Hematopoietic multipotent progenitor cell (in vitro differentiated cells): ENCODE data around the gene ASPRV1. TPM values are rescaled to one million over a fixed set of nuclear protein-coding genes. Genes with fewer than 3 reads are reported as not detected.

Experiments used
- DNase-seq, 3 donors: peaks; one replicate each; pipeline ENCODE4 v3.0.0-alpha.2; 2011 to 2015; ENCODE audit warnings: low read depth in 2 of 3, low spot score in 2 of 3
- total RNA-seq: library from RNA; depleted of rRNA; stranded (reverse); fragments of >200 nt; gene quantifications from one replicate; pipeline ENCODE4 v1.2.3, GENCODE V29; 2012

The ASPRV1 gene
- total RNA-seq, 1 donor, result 1.1 TPM

DNA sequence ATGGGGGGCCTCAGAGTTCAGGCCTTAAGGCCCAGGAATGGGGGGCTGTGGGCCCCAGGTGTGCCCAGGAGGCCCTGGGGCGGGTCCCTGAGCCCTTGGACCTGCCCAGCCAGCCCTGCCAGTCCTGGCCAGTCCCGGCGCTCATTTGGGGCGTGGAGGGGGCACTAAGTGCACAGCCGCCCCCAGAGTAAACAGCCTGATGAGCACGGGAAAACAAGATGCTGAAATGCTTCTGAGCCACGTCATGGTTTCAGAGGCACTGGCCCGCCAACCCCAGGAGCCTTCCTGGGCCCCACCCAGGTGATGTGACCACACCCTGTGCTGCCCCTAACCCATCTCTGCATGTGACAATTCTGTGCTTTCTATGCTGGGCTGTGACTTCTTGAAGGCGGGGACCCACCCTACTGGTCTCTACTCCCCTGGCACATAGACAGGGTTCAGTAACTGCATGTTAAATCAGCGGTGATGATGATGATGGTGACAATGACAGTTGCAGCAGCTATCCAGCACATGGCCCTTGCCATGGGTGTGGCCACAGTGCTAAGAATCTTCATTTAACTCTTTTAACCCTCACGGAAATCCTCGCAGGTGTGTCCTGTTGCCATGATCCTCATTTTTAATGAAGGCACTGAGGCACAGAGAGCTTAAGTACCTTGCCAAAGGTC is 28.1 kb upstream of the ASPRV1 start:
- no peak for DNase-seq

- no peak for DNase-seq
Measured at GRCh38 chr2:69989009-69989408, 27.6 kb upstream of the ASPRV1 start.

DNA sequence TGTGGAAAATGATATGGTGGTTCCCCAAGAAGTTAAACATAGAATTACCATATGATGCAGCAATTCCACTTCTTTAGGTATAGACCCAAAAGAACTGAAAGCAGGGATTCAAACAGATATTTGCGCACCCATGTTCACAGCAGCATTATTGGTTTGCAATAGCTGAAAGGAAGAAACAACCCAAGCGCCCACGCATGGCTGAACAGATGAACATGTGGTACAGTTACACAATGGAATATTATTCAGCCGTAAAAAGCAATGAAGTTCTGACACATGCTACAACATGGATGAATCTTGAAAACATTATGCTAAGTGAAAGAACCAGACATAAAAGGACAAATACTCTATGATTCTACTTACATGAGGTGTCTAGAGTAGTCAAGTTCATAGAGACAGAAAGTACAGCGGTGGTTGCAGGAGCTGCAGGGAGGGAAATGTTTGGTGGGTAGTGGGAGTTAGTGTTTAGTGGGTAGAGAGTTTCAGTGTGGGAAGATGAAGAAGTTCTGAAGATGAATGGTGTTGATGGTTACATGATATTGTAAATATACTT is 26.7 kb upstream of the ASPRV1 start:
- DNase-seq, result no peak

GRCh38 chr2:69986691-69987090 is 25.3 kb upstream of the ASPRV1 start:
- DNase-seq, result no peak

- peak in 1 of 3 donors; percentile 47 for DNase-seq
Measured at GRCh38 chr2:69985688-69986087, 24.3 kb upstream of the ASPRV1 start.

DNA sequence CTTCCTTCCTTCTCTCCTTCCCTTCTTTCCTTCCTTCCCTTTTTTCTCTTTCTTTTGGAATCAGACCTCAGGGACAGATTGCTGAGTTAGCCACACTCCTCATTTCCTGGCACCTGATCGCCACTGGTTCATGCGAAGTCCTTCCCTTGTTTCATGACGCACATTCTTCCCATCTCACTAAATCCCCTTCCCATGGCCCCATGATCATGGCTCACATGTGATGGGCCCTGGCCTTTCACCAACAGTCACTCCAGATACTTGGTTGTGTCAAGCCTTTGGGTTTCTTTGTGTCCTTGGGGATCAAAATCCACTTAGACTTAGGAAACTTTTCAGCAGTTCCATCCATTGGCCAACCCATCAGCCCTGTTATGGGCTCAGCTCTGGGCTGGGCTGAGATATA is 23.8 kb upstream of the ASPRV1 start:
- no peak for DNase-seq

DNA sequence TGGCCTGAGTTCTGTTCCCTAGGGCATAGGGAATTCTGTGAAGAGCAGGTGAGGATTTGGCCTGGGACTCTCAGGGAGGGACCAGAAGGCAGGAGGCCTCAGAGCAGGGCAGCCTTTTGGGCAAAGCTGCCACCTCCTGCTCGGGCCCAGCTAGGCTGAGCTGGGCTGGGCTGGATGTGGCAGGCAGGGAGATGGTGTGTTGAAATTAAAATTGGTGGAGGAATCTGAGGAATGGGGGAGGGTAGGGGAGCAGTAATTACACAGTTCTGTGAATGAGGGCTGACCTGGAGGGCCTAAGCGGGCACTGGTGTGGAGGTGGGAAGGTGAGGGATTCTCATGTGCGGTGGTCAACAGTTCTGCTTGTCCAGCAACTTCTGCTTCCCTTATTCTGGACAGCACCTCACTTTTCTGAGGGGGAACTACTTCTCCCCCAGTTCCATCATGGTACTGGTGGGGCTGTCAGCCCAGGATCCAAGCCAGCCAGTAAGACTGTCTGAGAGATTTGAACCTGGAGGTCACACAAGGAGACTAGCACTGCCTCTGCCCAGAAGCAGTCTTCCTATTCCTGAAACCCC is 22.0 kb upstream of the ASPRV1 start:
- DNase-seq, result no peak

DNA sequence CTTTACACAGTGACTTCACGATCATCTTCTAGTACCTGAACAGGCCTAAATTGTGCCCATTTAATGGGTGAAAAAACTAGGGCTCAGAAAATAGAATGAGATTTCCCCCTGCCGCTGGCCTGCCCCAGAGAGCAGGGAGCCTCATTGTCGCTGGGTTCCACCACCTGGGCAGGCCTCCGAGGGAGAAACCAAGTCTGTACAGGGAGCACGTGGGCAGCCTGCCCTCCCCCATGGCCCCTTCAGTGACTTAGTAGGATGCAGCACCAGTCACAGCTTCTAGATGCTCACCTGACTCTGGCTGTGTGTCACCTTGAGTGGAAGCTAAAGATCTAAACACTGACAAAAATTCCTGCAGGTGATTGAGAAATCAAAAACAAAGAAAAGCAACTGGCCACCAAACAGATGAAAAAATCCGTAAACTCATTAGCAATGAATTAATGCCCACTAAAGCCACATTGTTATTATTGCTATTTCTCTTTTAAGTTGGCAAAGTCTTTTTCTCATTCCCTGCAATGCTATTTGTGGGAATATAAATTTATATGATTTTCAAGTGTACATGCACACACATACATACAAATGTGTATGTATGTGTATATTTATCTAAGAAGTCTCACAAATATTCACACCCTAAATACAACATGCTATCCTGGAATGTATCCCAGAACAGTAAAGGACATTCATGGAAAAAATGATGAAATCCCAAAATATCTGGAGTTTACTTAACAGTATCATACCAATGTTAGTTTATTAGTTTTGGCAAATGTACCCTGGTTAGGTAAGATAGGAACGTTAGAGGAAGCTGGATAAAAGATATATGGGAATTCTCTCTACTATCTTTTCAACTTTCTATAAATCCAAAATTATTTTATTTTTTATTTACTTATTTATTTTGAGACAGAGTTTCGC is 18.7 kb upstream of the ASPRV1 start:
- DNase-seq, result no peak

DNA sequence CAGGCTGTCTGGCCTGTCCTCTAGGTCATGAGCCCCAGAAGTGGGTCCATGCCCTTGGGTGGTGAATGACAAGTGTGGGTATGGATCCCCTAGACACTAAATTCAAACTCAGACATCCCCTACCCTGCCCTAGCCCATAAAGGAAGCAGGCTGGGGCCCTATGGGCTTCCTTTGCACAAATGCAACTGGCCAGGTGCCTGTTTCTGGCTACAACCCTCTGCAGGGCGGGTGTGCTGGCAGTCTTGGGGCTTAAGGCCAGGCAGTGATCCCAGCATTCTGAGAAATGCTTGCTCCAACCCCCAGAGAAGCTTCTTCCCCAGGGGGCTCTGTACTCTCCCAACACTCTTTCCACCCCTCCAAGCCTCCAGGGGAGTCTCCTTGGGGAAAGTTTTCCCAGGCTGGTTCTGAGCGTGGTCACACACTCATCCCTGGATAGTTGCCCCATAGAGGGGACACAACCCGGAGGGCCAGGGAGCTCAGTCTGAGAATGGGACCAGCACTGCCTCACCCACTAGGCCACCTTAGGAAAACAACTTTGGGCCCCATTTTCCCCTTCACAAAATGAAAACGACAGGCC is 16.6 kb upstream of the ASPRV1 start:
- no peak for DNase-seq

GRCh38 chr2:69977186-69977585 is 15.8 kb upstream of the ASPRV1 start:
- DNase-seq, result no peak

DNA sequence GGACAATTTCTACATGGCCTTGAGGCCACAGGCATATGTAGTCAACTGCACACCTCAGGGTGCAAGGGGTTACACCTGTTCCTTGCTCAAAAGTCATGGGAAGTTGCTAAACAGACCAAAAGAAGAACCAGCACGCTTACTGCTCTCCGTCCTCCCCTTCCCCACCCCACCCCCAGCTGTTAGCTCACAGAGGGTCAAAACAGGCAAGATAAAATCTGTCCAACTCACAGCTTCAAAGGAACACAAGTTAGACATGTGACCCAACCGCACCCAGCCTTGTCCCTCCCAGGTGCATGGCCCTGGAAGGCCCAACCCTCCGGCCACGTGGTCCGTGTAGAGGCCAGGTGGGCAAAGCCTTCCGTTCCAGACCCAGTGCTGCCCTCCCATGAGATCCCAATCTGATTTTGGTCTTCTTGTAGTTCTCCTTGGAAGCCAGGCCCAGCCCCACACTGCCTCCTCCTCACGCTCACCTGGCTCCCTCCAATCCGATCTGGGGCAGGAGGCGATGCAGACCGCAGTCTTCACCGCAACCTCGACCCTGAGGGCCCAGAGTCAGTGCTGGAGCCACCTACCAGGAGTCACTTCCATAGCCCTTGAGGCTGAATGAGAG is 14.5 kb upstream of the ASPRV1 start:
- peak in 2 of 3 donors; percentile 22 to 50 for DNase-seq

DNA sequence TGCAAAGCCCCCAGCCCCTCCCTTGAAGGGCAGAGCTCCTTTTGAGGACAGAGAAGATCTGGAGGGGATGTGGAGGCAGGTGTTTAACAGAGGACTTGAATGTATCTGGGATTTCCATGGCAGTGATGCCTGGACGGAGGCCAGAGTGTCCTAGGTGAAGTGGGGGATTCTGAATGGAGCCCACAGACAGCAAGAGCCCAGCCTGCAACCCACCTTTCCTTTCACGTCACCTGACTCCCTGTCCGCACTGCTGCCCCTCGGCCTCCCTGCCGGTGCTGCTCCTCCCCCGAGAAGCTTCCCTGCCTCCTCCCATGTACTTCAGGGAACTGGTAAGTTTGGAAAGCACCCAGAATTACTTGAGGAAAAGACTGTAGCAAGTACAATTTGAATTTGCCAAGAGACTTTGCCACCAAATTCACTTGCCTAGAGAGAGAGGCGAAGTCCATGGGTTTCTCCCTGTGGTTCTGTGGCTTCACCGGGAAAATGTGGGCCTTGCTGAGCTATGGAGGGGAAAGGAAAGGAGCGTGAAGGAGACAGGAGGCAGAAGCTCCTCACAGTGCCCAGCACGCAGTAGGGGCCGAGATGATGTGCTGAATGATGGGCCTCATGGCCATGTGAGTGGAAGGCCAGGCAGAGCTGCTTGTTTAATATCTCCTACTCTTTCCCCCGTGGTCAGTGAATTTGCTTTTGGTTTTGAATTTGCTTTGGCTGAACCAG is 13.9 kb upstream of the ASPRV1 start:
- DNase-seq, result no peak

GRCh38 chr2:69973335-69973735 is 11.9 kb upstream of the ASPRV1 start:
- DNase-seq, result peak in 2 of 3 donors; percentile 18 to 42

DNA sequence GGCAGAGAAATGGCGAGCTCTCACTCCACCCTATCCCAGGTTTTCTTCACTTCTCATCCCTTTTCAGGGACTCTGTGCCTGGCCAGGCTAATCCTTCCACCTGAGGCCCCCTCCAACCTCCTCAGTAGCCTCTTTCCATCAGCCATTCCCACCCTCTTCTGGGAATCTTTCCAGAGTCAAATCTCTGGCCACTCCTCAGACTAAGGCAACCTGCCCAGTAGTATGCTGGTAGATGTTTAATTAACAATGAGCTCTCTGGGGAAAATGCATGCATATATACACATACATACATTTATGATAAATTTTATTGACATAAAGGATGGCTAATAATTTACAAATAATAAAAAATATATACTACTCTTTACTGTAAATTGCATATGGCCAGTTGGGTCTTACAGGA is 11.4 kb upstream of the ASPRV1 start:
- no peak for DNase-seq

DNA sequence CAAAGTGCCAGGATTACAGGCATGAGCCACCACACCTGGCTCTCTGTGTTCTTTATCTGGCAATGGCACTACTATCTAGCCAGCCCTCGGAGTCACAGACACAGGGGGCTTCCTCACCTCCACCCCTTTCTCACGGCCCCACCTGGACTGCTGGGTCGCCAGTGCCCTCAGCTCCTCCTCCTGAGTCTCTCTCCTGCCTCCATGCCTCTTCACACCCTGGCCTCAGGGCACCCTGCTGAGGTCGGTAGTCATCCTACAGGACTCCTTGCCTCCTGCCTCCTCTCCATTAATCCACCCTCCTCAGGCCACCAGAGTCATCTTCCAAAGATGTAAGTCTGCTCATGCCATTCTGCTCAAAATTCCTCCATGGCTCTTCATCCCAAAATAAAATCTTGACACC is 8.6 kb upstream of the ASPRV1 start:
- no peak for DNase-seq

DNA sequence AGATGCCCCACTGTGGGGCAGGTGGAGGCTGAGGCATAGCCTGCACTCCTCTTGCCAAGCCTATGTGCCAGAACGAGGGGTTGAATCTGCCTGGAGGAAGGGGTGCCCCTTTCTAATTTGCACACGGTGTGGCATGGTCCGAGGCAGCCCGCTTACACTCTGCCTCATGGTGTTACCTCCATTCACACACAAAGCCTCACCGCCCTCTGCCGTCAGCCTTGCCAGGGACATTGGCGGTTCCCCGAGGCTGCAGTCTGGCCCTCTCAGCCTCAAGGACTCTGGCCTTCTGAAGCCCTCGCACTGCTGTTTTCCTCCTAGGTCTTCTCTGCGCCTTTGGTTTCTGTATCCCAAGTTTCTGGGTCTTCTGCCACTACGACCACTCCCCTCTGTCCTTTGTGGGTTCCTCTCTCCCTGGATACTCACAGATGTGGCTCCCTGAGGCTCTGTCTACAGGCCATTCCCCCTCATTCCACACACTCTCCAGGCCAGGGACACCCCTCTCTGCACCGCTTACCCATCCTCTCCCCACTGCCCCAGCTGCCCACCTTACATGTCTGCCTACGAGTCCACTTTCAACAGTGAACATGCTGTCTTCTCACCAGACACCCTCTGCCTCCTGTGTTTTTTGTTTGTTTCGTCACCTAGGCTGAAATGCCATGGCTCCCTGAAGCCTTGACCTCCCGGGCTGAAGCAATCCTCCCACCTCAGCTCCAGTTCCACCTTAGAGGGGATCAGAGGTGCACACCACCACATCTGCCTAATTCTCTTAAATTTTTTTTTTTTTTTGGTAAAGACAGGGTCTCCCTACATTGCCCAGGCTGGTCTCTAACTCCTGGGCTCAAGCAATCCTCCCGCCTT is 7.9 kb upstream of the ASPRV1 start:
- DNase-seq, result no peak

DNA sequence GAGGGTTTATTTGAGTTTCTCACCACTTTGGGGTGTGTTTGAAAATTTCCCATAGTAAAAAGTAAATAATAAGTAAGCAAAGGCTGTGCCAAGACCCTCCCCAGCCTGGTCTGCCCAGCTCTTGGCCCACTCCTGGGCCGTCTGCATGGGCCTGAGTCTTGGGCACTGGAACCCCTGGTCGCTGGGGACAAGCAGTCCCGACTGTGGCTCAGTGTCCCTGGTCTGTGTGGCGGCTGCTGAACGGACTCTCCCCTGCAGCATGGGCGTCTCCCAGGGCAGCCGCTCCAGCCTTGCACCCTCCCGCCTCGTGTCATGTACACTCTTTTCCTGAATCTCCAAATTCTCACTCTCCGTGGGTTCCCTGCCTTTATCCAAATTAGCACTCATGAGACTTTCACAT is 7.2 kb upstream of the ASPRV1 start:
- no peak for DNase-seq

- no peak for DNase-seq
Measured at GRCh38 chr2:69966496-69966895, 5.1 kb upstream of the ASPRV1 start.
